A549 (cell line): ENCODE data around the gene GGPS1. TPM values are rescaled to one million over a fixed set of nuclear protein-coding genes. Genes with fewer than 3 reads are reported as not detected.
"Not testable (repeated sequence)": the region's sequence is repeated elsewhere in the genome, so short reads cannot be mapped to it uniquely, and the experiment has no call there.

ENCODE experiments used
- ATAC-seq, 2 experiments: fragments of 200-7000 bp in 1 of 2; fragments of >200 bp in 1 of 2; cut with Nextera tagmentation in 1 of 2; cut with Tn5 transposase in 1 of 2; 3 replicates each; pipeline versions ENCODE4 v1.8.0 to v1.9.1; 2018 to 2020; ENCODE audit warnings: mild to moderate bottlenecking in 1 of 2, moderate library complexity in 1 of 2
- CTCF ChIA-PET: fragments of 300-600 bp; sonication (Branson Sonifier 250); formaldehyde crosslinking; extraction: SDS; loops from one replicate; lab custom pipeline; 2021; ENCODE audit warnings: antibody characterized with exemption, inconsistent platforms; lab: Yijun Ruan, JAX
- POLR2A ChIA-PET: fragments of 350-600 bp; formaldehyde crosslinking; extraction: SDS; loops from one replicate; lab custom pipeline; 2021; ENCODE audit warnings: antibody characterized with exemption, inconsistent platforms; lab: Yijun Ruan, JAX
- DNase-seq, 2 experiments: peaks; one replicate each; pipeline versions ENCODE4 v3.0.0 to v3.0.0-alpha.2; 2011 to 2016; ENCODE audit warnings: low read depth in 1 of 2, low spot score in 1 of 2
- FAIRE-seq: peaks from 2 replicates; lab custom pipeline; 2011; peaks lifted over from hg19 to GRCh38; lab: Jason Lieb, UNC
- H3K27ac ChIP-seq, 2 experiments: fragments of >200 bp; sonication (Bioruptor Twin); formaldehyde crosslinking; 3 replicates each; pipeline ENCODE4 v1.5.1; 2016 to 2017
- H3K4me1 ChIP-seq: fragments of >200 bp; sonication (Bioruptor Twin); formaldehyde crosslinking; 3 replicates; pipeline ENCODE4 v1.6.1; 2016
- H3K4me2 ChIP-seq: fragments of >200 bp; sonication (Bioruptor Twin); formaldehyde crosslinking; 3 replicates; pipeline ENCODE4 v1.6.1; 2016
- H3K4me3 ChIP-seq: fragments of >200 bp; sonication (Bioruptor Twin); formaldehyde crosslinking; 3 replicates; pipeline ENCODE4 v1.5.1; 2016
- H3K9me3 ChIP-seq: fragments of >200 bp; sonication (Bioruptor Twin); formaldehyde crosslinking; 3 replicates; pipeline ENCODE4 v1.6.1; 2016
- RAD21 ChIP-seq, 2 experiments: fragments of >200 bp in 1 of 2; sonication (Bioruptor Twin) in 1 of 2; formaldehyde crosslinking in 1 of 2; IDR thresholded peaks in 1 of 2; conservative IDR thresholded peaks in 1 of 2; 2 replicates in 1 of 2; 3 replicates in 1 of 2; pipeline ENCODE4 v1.6.1; 2012 to 2018; ENCODE audit warnings: inconsistent platforms in 1 of 2
- TFCP2L1 ChIP-seq: fragments of 250-450 bp; sonication (Bioruptor Pico); IDR thresholded peaks from 2 replicates; pipeline ENCODE4 v1.5.0; 2021; ENCODE audit warnings: mild to moderate bottlenecking
- WGBS: methylation state at CpG from one replicate; pipeline ENCODE4 v1.1.6; 2017; ENCODE audit errors: missing lambda C conversion rate; 5-methylcytosine and 5-hydroxymethylcytosine counted together
- polyA plus RNA-seq, 4 experiments: library from polyadenylated mRNA; depleted of rRNA in 3 of 4; stranded (reverse); fragments of >200 nt; fragmentation: RNase III in 1 of 4; extraction: RNeasy Plus Mini Kit Qiagen cat#74134 plus additional on column Dnase treatment in 1 of 4; gene quantifications; 2 replicates in 3 of 4; 3 replicates in 1 of 4; pipeline ENCODE4 v1.2.3, GENCODE V29; 2011 to 2017
- small RNA-seq, 6 experiments: library from RNA; depleted of rRNA; stranded (forward); fragments of <200 nt; gene quantifications; one replicate each; pipeline ENCODE3, GENCODE V24; 2012
- TF ChIP-seq, protein P1 (sequence below): fragments of >200 bp; sonication (Bioruptor Twin); formaldehyde crosslinking; IDR thresholded peaks from 2 replicates; pipeline ENCODE4 v1.6.1; 2016

GGPS1 gene
- polyA plus RNA-seq, 2 of the 4 experiments (the other 2 are of a cell fraction), result 27.5 to 58.5 TPM

DNA sequence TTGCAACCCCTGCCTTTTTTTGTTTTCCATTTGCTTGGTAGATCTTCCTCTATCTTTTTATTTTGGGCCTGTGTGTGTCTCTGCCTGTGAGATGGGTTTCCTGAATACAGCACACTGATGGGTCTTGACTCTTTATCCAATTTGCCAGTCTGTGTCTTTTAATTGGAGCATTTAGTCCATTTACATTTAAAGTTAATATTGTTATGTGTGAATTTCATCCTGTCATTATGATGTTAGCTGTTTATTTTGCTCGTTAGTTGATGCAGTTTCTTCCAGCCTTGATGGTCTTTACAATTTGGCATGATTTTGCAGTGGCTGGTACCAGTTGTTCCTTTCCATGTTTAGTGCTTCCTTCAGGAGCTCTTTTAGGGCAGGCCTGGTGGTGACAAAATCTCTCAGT is 57.3 kb downstream of the GGPS1 start:
- POLR2A ChIA-PET, DNase-seq, H3K27ac ChIP-seq, H3K9me3 ChIP-seq, H3K4me2 ChIP-seq, FAIRE-seq, H3K4me3 ChIP-seq, H3K4me1 ChIP-seq, ATAC-seq, CTCF ChIA-PET: not testable (repeated sequence)
- 88% methylated on average over 1 of the region's 1 CpG for WGBS

GRCh38 chr1:235391874-235392273 is 63.5 kb downstream of the GGPS1 start:
- POLR2A ChIA-PET, result no interaction called here
- FAIRE-seq (no peak), ATAC-seq (peak in 1 of 2 experiments; percentile 62; a peak in 3 of 6 replicates), DNase-seq (no peak)
- no peaks in the 10 kb centered on the region for H3K9me3 ChIP-seq
- TF ChIP-seq RAD21 (conservative IDR thresholded peaks at IDR 0.05 in 1 of 2, IDR thresholded peaks at IDR 0.05 in 1 of 2), result no peak
- TF ChIP-seq, protein P1, sequence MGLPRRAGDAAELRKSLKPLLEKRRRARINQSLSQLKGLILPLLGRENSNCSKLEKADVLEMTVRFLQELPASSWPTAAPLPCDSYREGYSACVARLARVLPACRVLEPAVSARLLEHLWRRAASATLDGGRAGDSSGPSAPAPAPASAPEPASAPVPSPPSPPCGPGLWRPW, result no peak
- no peak for TF ChIP-seq TFCP2L1
- peaks cover 18% of the 10 kb centered on the region for H3K4me1 ChIP-seq
- CTCF ChIA-PET, result interaction anchor here (2.3 kb wide), 1 partner anchor 23 kb away, joined by 8 read pairs; no protein-coding TSS in a partner anchor
- H3K4me3 ChIP-seq, result no peak overlapping the region
- peak overlapping the region in 1 of 2 experiments; percentile 36; a peak in 3 of 6 replicates for H3K27ac ChIP-seq
- 58% methylated on average over 4 of the region's 4 CpGs for WGBS
- H3K4me2 ChIP-seq, result 0 out of 3 replicates have a peak overlapping the region, but pooled peaks have one; percentile 8

Small RNAs within 50 kb of the gene (small RNA-seq; reads per million reads assigned to genes)
- 0 to 0.16 (median 0) reads per million in 6 experiments for gene AL391994.1

Other genes starting within 250 kb of the GGPS1 start
- gene TOMM20, start 199.7 kb upstream of the GGPS1 start, polyA plus RNA-seq (2011; rRNA removed), result 118 and 122 TPM in 2 replicates
- gene TOMM20, start 199.7 kb upstream of the GGPS1 start, polyA plus RNA-seq (2017; fragmentation: RNase III; extraction: RNeasy Plus Mini Kit Qiagen cat#74134 plus additional on column Dnase treatment), result 106 to 113 TPM (median 112 TPM) in 3 replicates
- gene RBM34, start 167.3 kb upstream of the GGPS1 start, polyA plus RNA-seq (2011; rRNA removed), result 43.9 and 67.8 TPM in 2 replicates
- 81.8 to 89.9 TPM (median 86.5 TPM) in 3 replicates for gene RBM34, start 167.3 kb upstream of the GGPS1 start, polyA plus RNA-seq (2017; fragmentation: RNase III; extraction: RNeasy Plus Mini Kit Qiagen cat#74134 plus additional on column Dnase treatment)
- 14.9 and 16.0 TPM in 2 replicates for gene ARID4B, start 391 bp upstream of the GGPS1 start, polyA plus RNA-seq (2011; rRNA removed)
- 13.2 to 14.9 TPM (median 13.7 TPM) in 3 replicates for gene ARID4B, start 391 bp upstream of the GGPS1 start, polyA plus RNA-seq (2017; fragmentation: RNase III; extraction: RNeasy Plus Mini Kit Qiagen cat#74134 plus additional on column Dnase treatment)
- gene TBCE, start 38.9 kb downstream of the GGPS1 start, polyA plus RNA-seq (2011; rRNA removed), result 58.3 and 65.2 TPM in 2 replicates
- gene TBCE, start 38.9 kb downstream of the GGPS1 start, polyA plus RNA-seq (2017; fragmentation: RNase III; extraction: RNeasy Plus Mini Kit Qiagen cat#74134 plus additional on column Dnase treatment), result 45.1 to 51.5 TPM (median 45.4 TPM) in 3 replicates
- 31.1 and 39.6 TPM in 2 replicates for gene B3GALNT2, start 175.9 kb downstream of the GGPS1 start, polyA plus RNA-seq (2011; rRNA removed)
- gene B3GALNT2, start 175.9 kb downstream of the GGPS1 start, polyA plus RNA-seq (2017; fragmentation: RNase III; extraction: RNeasy Plus Mini Kit Qiagen cat#74134 plus additional on column Dnase treatment), result 17.3 to 17.8 TPM (median 17.7 TPM) in 3 replicates